Nucleus accumbens (tissue), 56 donors: ENCODE results near the gene SPATA31D4.

Source experiments
- DNase-seq, 56 donors: peaks; one replicate each; lab custom pipeline; 2025; lab: John Stamatoyannopoulos, UW

Gene SPATA31D4

DNA sequence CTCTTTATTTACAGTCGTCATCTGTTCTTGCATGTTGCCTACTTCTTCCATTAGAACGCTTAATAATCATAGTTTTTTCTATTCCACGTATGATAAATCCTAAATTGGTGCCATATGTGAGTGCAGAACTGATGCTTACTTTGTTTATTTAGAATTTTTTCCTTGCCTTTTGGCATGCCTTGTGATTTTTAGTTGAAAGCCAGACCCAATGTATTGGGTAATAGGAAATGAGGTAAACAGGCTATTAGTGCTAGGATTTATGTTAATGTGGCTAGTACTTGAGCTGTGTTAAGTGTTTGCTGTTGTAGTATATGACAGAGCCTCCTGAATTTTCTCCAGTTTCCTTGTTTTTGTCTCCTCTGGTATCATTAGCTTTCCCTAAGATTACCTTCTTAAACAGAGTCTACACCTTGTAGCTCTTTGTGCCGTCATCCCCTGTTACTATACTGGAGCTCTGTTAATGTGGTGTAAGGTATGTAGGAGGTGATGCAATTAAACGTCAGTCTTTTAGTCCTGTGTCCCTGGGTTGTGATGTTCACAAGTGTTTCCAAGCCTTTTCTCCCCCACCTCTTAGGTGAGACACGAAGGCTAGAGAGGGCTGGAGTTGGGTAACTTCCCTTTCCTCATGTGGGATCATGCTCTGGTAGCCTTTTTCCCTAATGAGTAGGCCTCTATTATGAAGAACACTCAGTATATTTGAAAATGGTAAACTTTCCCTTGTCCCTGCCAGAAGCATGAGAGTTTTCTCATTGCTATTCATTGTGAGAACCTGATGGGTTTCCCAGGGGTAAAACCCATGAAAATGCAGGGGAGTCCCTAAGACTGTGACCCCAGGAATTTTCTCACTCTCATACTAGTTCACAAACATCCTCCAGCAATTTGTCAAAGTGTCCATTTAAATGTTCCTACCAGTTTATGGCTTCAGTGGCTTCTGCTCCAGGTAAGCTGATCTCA is 36.3 kb downstream of the SPATA31D4 start:
- no peak for DNase-seq

- DNase-seq: no peak
These were observed 39.8 kb downstream of the SPATA31D4 start for GRCh38 chr9:81968026-81968425.

DNA sequence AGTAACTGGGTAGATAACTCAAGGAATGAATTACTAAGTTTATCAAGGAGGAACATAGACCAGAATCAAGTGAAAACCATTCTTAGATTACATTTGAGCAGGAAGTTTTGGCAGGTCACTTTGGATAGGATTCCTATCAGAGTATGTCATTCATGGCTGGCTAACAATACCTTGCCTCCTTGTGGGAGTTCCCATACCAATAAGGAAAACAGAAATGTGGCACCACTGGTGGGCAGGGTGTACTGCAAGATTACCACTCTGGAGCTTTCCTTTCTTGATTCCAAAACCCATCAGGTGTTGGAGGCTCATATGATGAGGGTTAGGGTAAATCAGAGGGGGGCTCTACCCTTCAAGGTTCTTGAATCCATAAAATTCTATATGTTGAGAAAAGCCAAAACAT is 41.7 kb downstream of the SPATA31D4 start:
- DNase-seq: no peak

- no peak for DNase-seq
These were observed 43.5 kb downstream of the SPATA31D4 start for GRCh38 chr9:81971727-81972126.

DNA sequence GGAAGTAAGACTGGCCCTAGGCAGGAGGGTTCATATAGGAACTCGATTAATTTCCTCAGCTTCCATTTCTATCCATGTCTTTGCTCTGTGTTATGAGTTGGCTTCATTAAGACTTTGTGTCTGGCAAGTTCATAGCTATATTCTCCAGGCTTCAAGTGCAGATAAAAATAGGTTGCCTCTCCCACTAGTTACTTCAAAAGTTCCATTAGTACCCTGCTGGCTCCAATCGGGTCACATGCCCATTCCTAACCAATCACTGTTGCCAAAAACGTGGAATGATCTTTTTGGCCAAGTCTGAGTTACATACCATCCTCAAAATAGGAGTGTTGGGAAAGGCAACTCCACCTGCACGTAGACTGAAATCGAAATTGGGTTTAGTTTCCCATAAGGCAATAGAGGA is 46.5 kb downstream of the SPATA31D4 start:
- no peak for DNase-seq

- no peak for DNase-seq
These were observed 48.1 kb downstream of the SPATA31D4 start for GRCh38 chr9:81976351-81976750.

DNA sequence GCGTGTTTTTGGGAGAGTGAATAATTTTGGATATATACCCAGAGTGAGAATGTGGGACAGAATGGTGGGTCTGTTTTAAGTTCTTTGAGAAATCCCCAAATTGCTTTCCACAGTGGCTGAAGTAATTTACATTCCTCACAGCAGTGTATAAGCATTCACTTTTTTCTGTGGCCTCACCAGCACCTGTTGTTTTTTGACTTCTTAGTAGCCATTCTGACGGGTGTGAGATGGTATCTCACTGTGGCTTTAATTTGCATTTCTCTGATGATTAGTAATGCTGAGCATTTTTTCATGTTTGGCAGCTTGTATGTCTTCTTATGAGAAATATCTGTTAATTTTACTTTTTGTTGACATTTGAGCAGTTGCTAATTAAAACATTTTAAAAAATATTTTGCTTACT is 51.0 kb downstream of the SPATA31D4 start:
- DNase-seq: no peak

- no peak for DNase-seq
These were observed 52.3 kb downstream of the SPATA31D4 start for GRCh38 chr9:81980568-81980967.

GRCh38 chr9:81981883-81982282 is 53.7 kb downstream of the SPATA31D4 start:
- no peak for DNase-seq
